WTC11 (cell line): ENCODE measurements around the gene MSI2. TPM values are rescaled to one million over a fixed set of nuclear protein-coding genes. Genes with fewer than 3 reads are reported as not detected.
A peak's percentile ranks its signal among the peaks of the same experiment; 100 is the strongest.

Source experiments
- ATAC-seq: fragments of 200-7000 bp; cut with Tn5 transposase; 2 replicates; pipeline ENCODE4 v1.10.0; 2021; ENCODE audit warnings: mild to moderate bottlenecking, moderate library complexity
- CTCF ChIA-PET: fragments of 300-600 bp; sonication (Branson Sonifier 250); formaldehyde crosslinking; loops from one replicate; lab custom pipeline; 2021; ENCODE audit warnings: antibody characterized with exemption; lab: Charles Lee
- POLR2A ChIA-PET: fragments of 350-600 bp; sonication (Branson Sonifier 250); formaldehyde crosslinking; loops from one replicate; lab custom pipeline; 2021; ENCODE audit warnings: antibody characterized with exemption; lab: Charles Lee
- DNase-seq: peaks from one replicate; pipeline ENCODE4 v3.0.0; 2021; ENCODE audit warnings: low spot score
- H3K27ac Mint-ChIP-seq: 2 replicates; pipeline ENCODE4 v1.8.0; 2021; ENCODE audit warnings: mixed read lengths
- H3K27me3 Mint-ChIP-seq: 2 replicates; pipeline ENCODE4 v1.8.0; 2021; ENCODE audit warnings: low read depth, mild to moderate bottlenecking, moderate library complexity, mixed read lengths
- H3K36me3 Mint-ChIP-seq: 2 replicates; pipeline ENCODE4 v1.8.0; 2021; ENCODE audit warnings: mixed read lengths
- H3K4me1 Mint-ChIP-seq: 2 replicates; pipeline ENCODE4 v1.8.0; 2022; ENCODE audit warnings: mixed read lengths
- H3K4me3 Mint-ChIP-seq: 2 replicates; pipeline ENCODE4 v1.8.0; 2021; ENCODE audit warnings: mild to moderate bottlenecking, moderate library complexity, mixed read lengths
- H3K9me3 Mint-ChIP-seq: 2 replicates; pipeline ENCODE4 v1.8.0; 2021; ENCODE audit warnings: mixed read lengths
- EMX1 ChIP-seq: fragments of 250-450 bp; sonication (Bioruptor Pico); IDR thresholded peaks from 2 replicates; pipeline ENCODE4 v1.8.0; 2021; ENCODE audit warnings: mild to moderate bottlenecking
- ESRRA ChIP-seq: sonication (generic); formaldehyde crosslinking; IDR thresholded peaks from 2 replicates; pipeline ENCODE4 v1.8.1; 2022; ENCODE audit warnings: mild to moderate bottlenecking, missing genetic modification reagents, borderline replicate concordance
- FOXJ3 ChIP-seq: sonication (generic); formaldehyde crosslinking; IDR thresholded peaks from 2 replicates; pipeline ENCODE4 v1.9.0; 2021; ENCODE audit warnings: missing genetic modification reagents, mild to moderate bottlenecking, borderline replicate concordance
- FOXP4 ChIP-seq: sonication (generic); formaldehyde crosslinking; IDR thresholded peaks from 2 replicates; pipeline ENCODE4 v1.8.0; 2022; ENCODE audit warnings: mild to moderate bottlenecking, missing genetic modification reagents
- GABPB1 ChIP-seq: sonication (generic); formaldehyde crosslinking; IDR thresholded peaks from 2 replicates; pipeline ENCODE4 v1.8.1; 2023; ENCODE audit warnings: mild to moderate bottlenecking, missing genetic modification reagents
- GTF2I ChIP-seq: fragments of 250-450 bp; sonication (Bioruptor Pico); conservative IDR thresholded peaks from 2 replicates; pipeline ENCODE4 v1.4.0; 2021; ENCODE audit warnings: mild to moderate bottlenecking
- IRF2 ChIP-seq: sonication (generic); formaldehyde crosslinking; IDR thresholded peaks from 2 replicates; pipeline ENCODE4 v1.8.0; 2022; ENCODE audit warnings: low read depth, missing genetic modification reagents, borderline replicate concordance
- KAT7 ChIP-seq: sonication (generic); formaldehyde crosslinking; IDR thresholded peaks from 2 replicates; pipeline ENCODE4 v1.8.1; 2023; ENCODE audit warnings: missing genetic modification reagents, mild to moderate bottlenecking, borderline replicate concordance
- RELA ChIP-seq: sonication (generic); formaldehyde crosslinking; IDR thresholded peaks from 2 replicates; pipeline ENCODE4 v1.8.1; 2022; ENCODE audit warnings: missing genetic modification reagents, mild to moderate bottlenecking, borderline replicate concordance
- SOX15 ChIP-seq: fragments of 250-450 bp; sonication (Bioruptor Pico); IDR thresholded peaks from 2 replicates; pipeline ENCODE4 v1.9.0; 2021; ENCODE audit warnings: mild to moderate bottlenecking
- TEAD1 ChIP-seq: sonication (generic); formaldehyde crosslinking; IDR thresholded peaks from 2 replicates; pipeline ENCODE4 v1.8.0; 2022; ENCODE audit warnings: mild to moderate bottlenecking, missing genetic modification reagents
- TEAD4 ChIP-seq: sonication (generic); formaldehyde crosslinking; IDR thresholded peaks from 2 replicates; pipeline ENCODE4 v1.8.0; 2022; ENCODE audit warnings: mild to moderate bottlenecking, missing genetic modification reagents
- ZNF121 ChIP-seq: sonication (generic); formaldehyde crosslinking; IDR thresholded peaks from 2 replicates; pipeline ENCODE4 v1.8.0; 2023; ENCODE audit warnings: missing genetic modification reagents
- ZNF317 ChIP-seq: sonication (generic); formaldehyde crosslinking; IDR thresholded peaks from 2 replicates; pipeline ENCODE4 v1.8.1; 2023; ENCODE audit warnings: low read depth, mild to moderate bottlenecking, moderate library complexity, missing genetic modification reagents, borderline replicate concordance
- ZNF425 ChIP-seq: fragments of 250-450 bp; sonication (Bioruptor Pico); conservative IDR thresholded peaks from 2 replicates; pipeline ENCODE4 v1.9.0; 2021; ENCODE audit warnings: mild to moderate bottlenecking
- ZNF671 ChIP-seq: fragments of 250-450 bp; sonication (Bioruptor Pico); IDR thresholded peaks from 2 replicates; pipeline ENCODE4 v1.8.0; 2021; ENCODE audit warnings: mild to moderate bottlenecking
- total RNA-seq: library from RNA; stranded (reverse); gene quantifications from 3 replicates; pipeline ENCODE4 v1.2.3, GENCODE V29; 2021
- TF ChIP-seq, protein P1 (sequence below): fragments of 250-450 bp; sonication (Bioruptor Pico); IDR thresholded peaks from 2 replicates; pipeline ENCODE4 v1.9.0; 2021; ENCODE audit warnings: mild to moderate bottlenecking
- TF ChIP-seq, protein P2 (sequence below): sonication (generic); formaldehyde crosslinking; IDR thresholded peaks from 2 replicates; pipeline ENCODE4 v1.8.1; 2023; ENCODE audit warnings: mild to moderate bottlenecking, missing genetic modification reagents, borderline replicate concordance
- TF ChIP-seq, protein P3 (sequence below): sonication (generic); formaldehyde crosslinking; IDR thresholded peaks from 2 replicates; pipeline ENCODE4 v1.8.0; 2022; ENCODE audit warnings: missing genetic modification reagents

MSI2 gene
- total RNA-seq, 1 experiment from 2014 or later, result 82.1 TPM

- peaks cover 56% of the 10 kb centered on the region for H3K4me1 Mint-ChIP-seq
- ChIA-PET POLR2A (interaction anchor here (0.8 kb wide), 1 partner anchor 750 kb away, joined by 3 read pairs; no protein-coding TSS in a partner anchor), CTCF (interaction anchor here (0.7 to 3.5 kb wide), 6 partner anchors 12 to 525 kb away, joined by 3 to 39 read pairs (median 4); no protein-coding TSS in a partner anchor)
- ATAC-seq (peak; percentile 7; the same call in 1 of the 2 replicates), DNase-seq (peak; percentile 25)
- peak overlapping the region; percentile 84 for H3K27ac Mint-ChIP-seq
- peaks cover 15% of the 10 kb centered on the region for H3K27me3 Mint-ChIP-seq
- H3K9me3 Mint-ChIP-seq, result no peaks in the 10 kb centered on the region
- peak overlapping the region; percentile 93 for H3K4me3 Mint-ChIP-seq
- TF ChIP-seq ZNF121 (CRISPR knock-in tag) (no peak), KAT7 (CRISPR knock-in tag) (no peak), EMX1 (CRISPR knock-in tag) (no peak), ZNF425 (CRISPR knock-in tag) (no peak), SOX15 (CRISPR knock-in tag) (no peak), ESRRA (CRISPR knock-in tag) (no peak), TEAD4 (CRISPR knock-in tag) (no peak), FOXP4 (CRISPR knock-in tag) (no peak), IRF2 (no peak), ZNF671 (CRISPR knock-in tag) (no peak), GABPB1 (CRISPR knock-in tag) (no peak), ZNF317 (CRISPR knock-in tag) (no peak), RELA (CRISPR knock-in tag) (no peak), GTF2I (CRISPR knock-in tag) (no peak), TEAD1 (CRISPR knock-in tag) (no peak), FOXJ3 (no peak)
- TF ChIP-seq, protein P1, sequence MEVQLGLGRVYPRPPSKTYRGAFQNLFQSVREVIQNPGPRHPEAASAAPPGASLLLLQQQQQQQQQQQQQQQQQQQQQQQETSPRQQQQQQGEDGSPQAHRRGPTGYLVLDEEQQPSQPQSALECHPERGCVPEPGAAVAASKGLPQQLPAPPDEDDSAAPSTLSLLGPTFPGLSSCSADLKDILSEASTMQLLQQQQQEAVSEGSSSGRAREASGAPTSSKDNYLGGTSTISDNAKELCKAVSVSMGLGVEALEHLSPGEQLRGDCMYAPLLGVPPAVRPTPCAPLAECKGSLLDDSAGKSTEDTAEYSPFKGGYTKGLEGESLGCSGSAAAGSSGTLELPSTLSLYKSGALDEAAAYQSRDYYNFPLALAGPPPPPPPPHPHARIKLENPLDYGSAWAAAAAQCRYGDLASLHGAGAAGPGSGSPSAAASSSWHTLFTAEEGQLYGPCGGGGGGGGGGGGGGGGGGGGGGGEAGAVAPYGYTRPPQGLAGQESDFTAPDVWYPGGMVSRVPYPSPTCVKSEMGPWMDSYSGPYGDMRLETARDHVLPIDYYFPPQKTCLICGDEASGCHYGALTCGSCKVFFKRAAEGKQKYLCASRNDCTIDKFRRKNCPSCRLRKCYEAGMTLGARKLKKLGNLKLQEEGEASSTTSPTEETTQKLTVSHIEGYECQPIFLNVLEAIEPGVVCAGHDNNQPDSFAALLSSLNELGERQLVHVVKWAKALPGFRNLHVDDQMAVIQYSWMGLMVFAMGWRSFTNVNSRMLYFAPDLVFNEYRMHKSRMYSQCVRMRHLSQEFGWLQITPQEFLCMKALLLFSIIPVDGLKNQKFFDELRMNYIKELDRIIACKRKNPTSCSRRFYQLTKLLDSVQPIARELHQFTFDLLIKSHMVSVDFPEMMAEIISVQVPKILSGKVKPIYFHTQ, result no peak
- TF ChIP-seq, protein P2, sequence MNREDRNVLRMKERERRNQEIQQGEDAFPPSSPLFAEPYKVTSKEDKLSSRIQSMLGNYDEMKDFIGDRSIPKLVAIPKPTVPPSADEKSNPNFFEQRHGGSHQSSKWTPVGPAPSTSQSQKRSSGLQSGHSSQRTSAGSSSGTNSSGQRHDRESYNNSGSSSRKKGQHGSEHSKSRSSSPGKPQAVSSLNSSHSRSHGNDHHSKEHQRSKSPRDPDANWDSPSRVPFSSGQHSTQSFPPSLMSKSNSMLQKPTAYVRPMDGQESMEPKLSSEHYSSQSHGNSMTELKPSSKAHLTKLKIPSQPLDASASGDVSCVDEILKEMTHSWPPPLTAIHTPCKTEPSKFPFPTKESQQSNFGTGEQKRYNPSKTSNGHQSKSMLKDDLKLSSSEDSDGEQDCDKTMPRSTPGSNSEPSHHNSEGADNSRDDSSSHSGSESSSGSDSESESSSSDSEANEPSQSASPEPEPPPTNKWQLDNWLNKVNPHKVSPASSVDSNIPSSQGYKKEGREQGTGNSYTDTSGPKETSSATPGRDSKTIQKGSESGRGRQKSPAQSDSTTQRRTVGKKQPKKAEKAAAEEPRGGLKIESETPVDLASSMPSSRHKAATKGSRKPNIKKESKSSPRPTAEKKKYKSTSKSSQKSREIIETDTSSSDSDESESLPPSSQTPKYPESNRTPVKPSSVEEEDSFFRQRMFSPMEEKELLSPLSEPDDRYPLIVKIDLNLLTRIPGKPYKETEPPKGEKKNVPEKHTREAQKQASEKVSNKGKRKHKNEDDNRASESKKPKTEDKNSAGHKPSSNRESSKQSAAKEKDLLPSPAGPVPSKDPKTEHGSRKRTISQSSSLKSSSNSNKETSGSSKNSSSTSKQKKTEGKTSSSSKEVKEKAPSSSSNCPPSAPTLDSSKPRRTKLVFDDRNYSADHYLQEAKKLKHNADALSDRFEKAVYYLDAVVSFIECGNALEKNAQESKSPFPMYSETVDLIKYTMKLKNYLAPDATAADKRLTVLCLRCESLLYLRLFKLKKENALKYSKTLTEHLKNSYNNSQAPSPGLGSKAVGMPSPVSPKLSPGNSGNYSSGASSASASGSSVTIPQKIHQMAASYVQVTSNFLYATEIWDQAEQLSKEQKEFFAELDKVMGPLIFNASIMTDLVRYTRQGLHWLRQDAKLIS (CRISPR knock-in tag), result no peak
- TF ChIP-seq, protein P3, sequence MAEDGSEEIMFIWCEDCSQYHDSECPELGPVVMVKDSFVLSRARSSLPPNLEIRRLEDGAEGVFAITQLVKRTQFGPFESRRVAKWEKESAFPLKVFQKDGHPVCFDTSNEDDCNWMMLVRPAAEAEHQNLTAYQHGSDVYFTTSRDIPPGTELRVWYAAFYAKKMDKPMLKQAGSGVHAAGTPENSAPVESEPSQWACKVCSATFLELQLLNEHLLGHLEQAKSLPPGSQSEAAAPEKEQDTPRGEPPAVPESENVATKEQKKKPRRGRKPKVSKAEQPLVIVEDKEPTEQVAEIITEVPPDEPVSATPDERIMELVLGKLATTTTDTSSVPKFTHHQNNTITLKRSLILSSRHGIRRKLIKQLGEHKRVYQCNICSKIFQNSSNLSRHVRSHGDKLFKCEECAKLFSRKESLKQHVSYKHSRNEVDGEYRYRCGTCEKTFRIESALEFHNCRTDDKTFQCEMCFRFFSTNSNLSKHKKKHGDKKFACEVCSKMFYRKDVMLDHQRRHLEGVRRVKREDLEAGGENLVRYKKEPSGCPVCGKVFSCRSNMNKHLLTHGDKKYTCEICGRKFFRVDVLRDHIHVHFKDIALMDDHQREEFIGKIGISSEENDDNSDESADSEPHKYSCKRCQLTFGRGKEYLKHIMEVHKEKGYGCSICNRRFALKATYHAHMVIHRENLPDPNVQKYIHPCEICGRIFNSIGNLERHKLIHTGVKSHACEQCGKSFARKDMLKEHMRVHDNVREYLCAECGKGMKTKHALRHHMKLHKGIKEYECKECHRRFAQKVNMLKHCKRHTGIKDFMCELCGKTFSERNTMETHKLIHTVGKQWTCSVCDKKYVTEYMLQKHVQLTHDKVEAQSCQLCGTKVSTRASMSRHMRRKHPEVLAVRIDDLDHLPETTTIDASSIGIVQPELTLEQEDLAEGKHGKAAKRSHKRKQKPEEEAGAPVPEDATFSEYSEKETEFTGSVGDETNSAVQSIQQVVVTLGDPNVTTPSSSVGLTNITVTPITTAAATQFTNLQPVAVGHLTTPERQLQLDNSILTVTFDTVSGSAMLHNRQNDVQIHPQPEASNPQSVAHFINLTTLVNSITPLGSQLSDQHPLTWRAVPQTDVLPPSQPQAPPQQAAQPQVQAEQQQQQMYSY (CRISPR knock-in tag), result no peak
- H3K36me3 Mint-ChIP-seq, result peaks cover 29% of the 10 kb centered on the region
Observed at GRCh38 chr17:57257895-57258851, 1.9 kb downstream of the MSI2 start.
